Measurements from ENCODE around the gene FAR1. TPM values are rescaled to one million over a fixed set of nuclear protein-coding genes. Genes with fewer than 3 reads are reported as not detected.

Gene FAR1
- polyA plus RNA-seq, 1 of the 3 experiments (the other 2 are of a cell fraction): 29.0 TPM

DNA sequence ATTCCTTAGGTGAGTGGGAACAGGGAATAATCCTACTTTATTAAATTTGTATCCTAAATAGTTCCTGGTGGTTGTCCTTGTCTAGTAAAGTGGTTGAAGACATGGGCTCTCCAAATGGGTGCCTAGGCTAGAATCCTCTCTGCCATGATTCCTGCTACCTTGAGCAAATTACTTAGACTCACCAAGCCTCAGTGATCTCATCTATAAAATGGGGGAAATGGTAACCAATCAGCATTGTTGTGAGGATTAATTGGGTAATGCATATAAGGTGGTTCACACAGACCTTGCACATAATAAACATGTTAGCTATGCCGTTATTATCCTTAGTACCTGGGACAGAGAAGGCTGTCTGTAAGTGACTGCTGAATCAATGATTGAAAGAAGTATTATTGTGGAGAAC is 109.9 kb downstream of the FAR1 start:
- H3K4me3 ChIP-seq (ENCODE audit: low read depth in 2 of 2, low read length in 1 of 2): no peak overlapping the region
- H3K4me2 ChIP-seq: no peak overlapping the region
- no peaks in the 10 kb centered on the region for H3K9me3 ChIP-seq
- no peak for TF ChIP-seq SMC3 (IDR thresholded peaks at IDR 0.05; ENCODE audit: low read depth, low read length)
- no peak for TF ChIP-seq JUND (IDR thresholded peaks at IDR 0.05)
- no peak for TF ChIP-seq EP300 (IDR thresholded peaks at IDR 0.05; ENCODE audit: borderline replicate concordance in 1 of 2, low read depth in 1 of 2, low read length in 1 of 2)
- TF ChIP-seq, protein P1, sequence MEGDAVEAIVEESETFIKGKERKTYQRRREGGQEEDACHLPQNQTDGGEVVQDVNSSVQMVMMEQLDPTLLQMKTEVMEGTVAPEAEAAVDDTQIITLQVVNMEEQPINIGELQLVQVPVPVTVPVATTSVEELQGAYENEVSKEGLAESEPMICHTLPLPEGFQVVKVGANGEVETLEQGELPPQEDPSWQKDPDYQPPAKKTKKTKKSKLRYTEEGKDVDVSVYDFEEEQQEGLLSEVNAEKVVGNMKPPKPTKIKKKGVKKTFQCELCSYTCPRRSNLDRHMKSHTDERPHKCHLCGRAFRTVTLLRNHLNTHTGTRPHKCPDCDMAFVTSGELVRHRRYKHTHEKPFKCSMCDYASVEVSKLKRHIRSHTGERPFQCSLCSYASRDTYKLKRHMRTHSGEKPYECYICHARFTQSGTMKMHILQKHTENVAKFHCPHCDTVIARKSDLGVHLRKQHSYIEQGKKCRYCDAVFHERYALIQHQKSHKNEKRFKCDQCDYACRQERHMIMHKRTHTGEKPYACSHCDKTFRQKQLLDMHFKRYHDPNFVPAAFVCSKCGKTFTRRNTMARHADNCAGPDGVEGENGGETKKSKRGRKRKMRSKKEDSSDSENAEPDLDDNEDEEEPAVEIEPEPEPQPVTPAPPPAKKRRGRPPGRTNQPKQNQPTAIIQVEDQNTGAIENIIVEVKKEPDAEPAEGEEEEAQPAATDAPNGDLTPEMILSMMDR (IDR thresholded peaks at IDR 0.05): no peak
- no peak for TF ChIP-seq GABPA (IDR thresholded peaks at IDR 0.05; ENCODE audit: low read depth)
- TF ChIP-seq, protein P2, sequence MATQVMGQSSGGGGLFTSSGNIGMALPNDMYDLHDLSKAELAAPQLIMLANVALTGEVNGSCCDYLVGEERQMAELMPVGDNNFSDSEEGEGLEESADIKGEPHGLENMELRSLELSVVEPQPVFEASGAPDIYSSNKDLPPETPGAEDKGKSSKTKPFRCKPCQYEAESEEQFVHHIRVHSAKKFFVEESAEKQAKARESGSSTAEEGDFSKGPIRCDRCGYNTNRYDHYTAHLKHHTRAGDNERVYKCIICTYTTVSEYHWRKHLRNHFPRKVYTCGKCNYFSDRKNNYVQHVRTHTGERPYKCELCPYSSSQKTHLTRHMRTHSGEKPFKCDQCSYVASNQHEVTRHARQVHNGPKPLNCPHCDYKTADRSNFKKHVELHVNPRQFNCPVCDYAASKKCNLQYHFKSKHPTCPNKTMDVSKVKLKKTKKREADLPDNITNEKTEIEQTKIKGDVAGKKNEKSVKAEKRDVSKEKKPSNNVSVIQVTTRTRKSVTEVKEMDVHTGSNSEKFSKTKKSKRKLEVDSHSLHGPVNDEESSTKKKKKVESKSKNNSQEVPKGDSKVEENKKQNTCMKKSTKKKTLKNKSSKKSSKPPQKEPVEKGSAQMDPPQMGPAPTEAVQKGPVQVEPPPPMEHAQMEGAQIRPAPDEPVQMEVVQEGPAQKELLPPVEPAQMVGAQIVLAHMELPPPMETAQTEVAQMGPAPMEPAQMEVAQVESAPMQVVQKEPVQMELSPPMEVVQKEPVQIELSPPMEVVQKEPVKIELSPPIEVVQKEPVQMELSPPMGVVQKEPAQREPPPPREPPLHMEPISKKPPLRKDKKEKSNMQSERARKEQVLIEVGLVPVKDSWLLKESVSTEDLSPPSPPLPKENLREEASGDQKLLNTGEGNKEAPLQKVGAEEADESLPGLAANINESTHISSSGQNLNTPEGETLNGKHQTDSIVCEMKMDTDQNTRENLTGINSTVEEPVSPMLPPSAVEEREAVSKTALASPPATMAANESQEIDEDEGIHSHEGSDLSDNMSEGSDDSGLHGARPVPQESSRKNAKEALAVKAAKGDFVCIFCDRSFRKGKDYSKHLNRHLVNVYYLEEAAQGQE (IDR thresholded peaks at IDR 0.05; ENCODE audit: low read depth, low read length): no peak
- no peak for TF ChIP-seq MXI1 (IDR thresholded peaks at IDR 0.05; ENCODE audit: low read depth, low read length)
- TF ChIP-seq GATA2 (CRISPR knock-in tag; IDR thresholded peaks at IDR 0.05): no peak
- TF ChIP-seq CHD2 (IDR thresholded peaks at IDR 0.05; ENCODE audit: low read length, partially characterized antibody): no peak
- TF ChIP-seq, protein P3, sequence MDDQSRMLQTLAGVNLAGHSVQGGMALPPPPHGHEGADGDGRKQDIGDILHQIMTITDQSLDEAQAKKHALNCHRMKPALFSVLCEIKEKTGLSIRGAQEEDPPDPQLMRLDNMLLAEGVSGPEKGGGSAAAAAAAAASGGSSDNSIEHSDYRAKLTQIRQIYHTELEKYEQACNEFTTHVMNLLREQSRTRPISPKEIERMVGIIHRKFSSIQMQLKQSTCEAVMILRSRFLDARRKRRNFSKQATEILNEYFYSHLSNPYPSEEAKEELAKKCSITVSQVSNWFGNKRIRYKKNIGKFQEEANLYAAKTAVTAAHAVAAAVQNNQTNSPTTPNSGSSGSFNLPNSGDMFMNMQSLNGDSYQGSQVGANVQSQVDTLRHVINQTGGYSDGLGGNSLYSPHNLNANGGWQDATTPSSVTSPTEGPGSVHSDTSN (IDR thresholded peaks at IDR 0.05): no peak
- TF ChIP-seq MEF2A (IDR thresholded peaks at IDR 0.05; ENCODE audit: borderline replicate concordance, low read depth): no peak
- TF ChIP-seq, protein P4, sequence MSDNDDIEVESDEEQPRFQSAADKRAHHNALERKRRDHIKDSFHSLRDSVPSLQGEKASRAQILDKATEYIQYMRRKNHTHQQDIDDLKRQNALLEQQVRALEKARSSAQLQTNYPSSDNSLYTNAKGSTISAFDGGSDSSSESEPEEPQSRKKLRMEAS (IDR thresholded peaks at IDR 0.05; ENCODE audit: low read depth): no peak
- no peaks in the 10 kb centered on the region for H3K79me2 ChIP-seq (ENCODE audit: insufficient read depth)
- DNase-seq: no peak
- WGBS (ENCODE audit: low lambda C conversion rate): 36% methylated on average over 1 of the region's 1 CpG
- ChIA-PET POLR2A (no interaction called here), CTCF (no interaction called here)
- no peaks in the 10 kb centered on the region; a peak in 1 of 4 replicates for H3K4me1 ChIP-seq (ENCODE audit: control insufficient read depth in 1 of 2, insufficient read depth in 2 of 2, low read depth in 1 of 2, low read length in 1 of 2)
- 0 out of 2 replicates have a peak, but pooled peaks cover 5% of the 10 kb centered on the region for H3K27me3 ChIP-seq (ENCODE audit: insufficient read depth)
- no peaks in the 10 kb centered on the region for H3F3A ChIP-seq (replicated peaks; ENCODE audit: insufficient read depth)
- H2AFZ ChIP-seq (ENCODE audit: low read depth): no peak overlapping the region
- H3K9me2 ChIP-seq: no peaks in the 10 kb centered on the region
- H4K20me1 ChIP-seq (ENCODE audit: insufficient read depth): no peaks in the 10 kb centered on the region
- H3K9ac ChIP-seq: no peak overlapping the region
- no peak overlapping the region for H3K27ac ChIP-seq (ENCODE audit: low read depth in 2 of 2, low read length in 1 of 2)
- H3K36me3 ChIP-seq (replicated peaks in 1 of 2; ENCODE audit: control insufficient read depth in 1 of 2, insufficient read depth in 2 of 2, low read length in 1 of 2): no peaks in the 10 kb centered on the region

Measured in SK-N-SH (cell line).